ENCODE results near the gene HLA-A. TPM values are rescaled to one million over a fixed set of nuclear protein-coding genes. Genes with fewer than 3 reads are reported as not detected.

Gene HLA-A
- total and polyA plus RNA-seq, 2 experiments from 2014 or later: 170 to 203 TPM

DNA sequence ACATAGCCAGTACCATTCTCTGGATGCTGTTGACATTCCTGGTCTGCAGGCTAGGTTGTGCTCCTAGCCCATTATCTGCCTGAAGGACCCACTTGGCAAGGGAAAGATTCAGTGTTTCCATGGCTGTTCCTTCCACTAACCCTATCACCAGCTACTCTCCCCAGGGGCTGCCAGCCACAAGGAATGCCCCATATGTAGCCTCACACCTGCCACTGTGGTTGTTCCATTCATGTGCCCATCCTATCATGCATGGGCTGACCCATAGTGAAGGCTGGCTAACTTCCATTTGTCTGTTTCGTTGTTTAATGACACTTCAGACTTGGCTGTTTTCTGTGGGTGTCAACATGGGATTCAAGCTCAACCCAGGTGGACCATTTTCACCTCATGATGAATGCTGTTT, 25.6 kb upstream of the HLA-A start:
- Histone ChIP-seq H3K4me2 (no peak overlapping the region), H2AFZ (no peak overlapping the region), H3K27me3 (ENCODE audit: insufficient read depth) (no peaks in the 10 kb centered on the region), H3K4me1 (ENCODE audit: insufficient read depth) (no peaks in the 10 kb centered on the region), H3K9me2 (ENCODE audit: insufficient read depth) (no peaks in the 10 kb centered on the region), H3K27ac (ENCODE audit: low read depth) (no peak overlapping the region), H3K4me3 (no peak overlapping the region), H3K36me3 (ENCODE audit: insufficient read depth) (no peaks in the 10 kb centered on the region), H4K20me1 (replicated peaks; ENCODE audit: insufficient read depth) (no peaks in the 10 kb centered on the region), H3F3A (replicated peaks; ENCODE audit: low read depth) (no peaks in the 10 kb centered on the region), H3K79me2 (replicated peaks; ENCODE audit: insufficient read depth) (no peaks in the 10 kb centered on the region)
- DNase-seq (ENCODE audit: low spot score) (no peak), ATAC-seq (no peak)
- TF ChIP-seq ZNF114 (CRISPR knock-in tag; IDR thresholded peaks at IDR 0.05) (no peak), NANOG (IDR thresholded peaks at IDR 0.05; ENCODE audit: borderline replicate concordance) (no peak), JUNB (IDR thresholded peaks at IDR 0.05; ENCODE audit: unreplicated experiment) (no peak), ZNF331 (CRISPR knock-in tag; IDR thresholded peaks at IDR 0.05; ENCODE audit: low read depth) (no peak), STAT1 (IDR thresholded peaks at IDR 0.05; ENCODE audit: unreplicated experiment) (no peak), CREB1 (CRISPR knock-in tag; IDR thresholded peaks at IDR 0.05; ENCODE audit: low read depth) (no peak), EZH2phosphoT487 (IDR thresholded peaks at IDR 0.05; ENCODE audit: unreplicated experiment) (no peak), EZH2 (IDR thresholded peaks at IDR 0.05; ENCODE audit: low read depth, unreplicated experiment) (no peak), POLR2AphosphoS5 (IDR thresholded peaks at IDR 0.05; ENCODE audit: low read depth) (no peak)
- TF ChIP-seq, protein P1, sequence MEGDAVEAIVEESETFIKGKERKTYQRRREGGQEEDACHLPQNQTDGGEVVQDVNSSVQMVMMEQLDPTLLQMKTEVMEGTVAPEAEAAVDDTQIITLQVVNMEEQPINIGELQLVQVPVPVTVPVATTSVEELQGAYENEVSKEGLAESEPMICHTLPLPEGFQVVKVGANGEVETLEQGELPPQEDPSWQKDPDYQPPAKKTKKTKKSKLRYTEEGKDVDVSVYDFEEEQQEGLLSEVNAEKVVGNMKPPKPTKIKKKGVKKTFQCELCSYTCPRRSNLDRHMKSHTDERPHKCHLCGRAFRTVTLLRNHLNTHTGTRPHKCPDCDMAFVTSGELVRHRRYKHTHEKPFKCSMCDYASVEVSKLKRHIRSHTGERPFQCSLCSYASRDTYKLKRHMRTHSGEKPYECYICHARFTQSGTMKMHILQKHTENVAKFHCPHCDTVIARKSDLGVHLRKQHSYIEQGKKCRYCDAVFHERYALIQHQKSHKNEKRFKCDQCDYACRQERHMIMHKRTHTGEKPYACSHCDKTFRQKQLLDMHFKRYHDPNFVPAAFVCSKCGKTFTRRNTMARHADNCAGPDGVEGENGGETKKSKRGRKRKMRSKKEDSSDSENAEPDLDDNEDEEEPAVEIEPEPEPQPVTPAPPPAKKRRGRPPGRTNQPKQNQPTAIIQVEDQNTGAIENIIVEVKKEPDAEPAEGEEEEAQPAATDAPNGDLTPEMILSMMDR (conservative IDR thresholded peaks at IDR 0.05; ENCODE audit: low read depth in 2 of 2): no peak
- TF ChIP-seq, protein P2, sequence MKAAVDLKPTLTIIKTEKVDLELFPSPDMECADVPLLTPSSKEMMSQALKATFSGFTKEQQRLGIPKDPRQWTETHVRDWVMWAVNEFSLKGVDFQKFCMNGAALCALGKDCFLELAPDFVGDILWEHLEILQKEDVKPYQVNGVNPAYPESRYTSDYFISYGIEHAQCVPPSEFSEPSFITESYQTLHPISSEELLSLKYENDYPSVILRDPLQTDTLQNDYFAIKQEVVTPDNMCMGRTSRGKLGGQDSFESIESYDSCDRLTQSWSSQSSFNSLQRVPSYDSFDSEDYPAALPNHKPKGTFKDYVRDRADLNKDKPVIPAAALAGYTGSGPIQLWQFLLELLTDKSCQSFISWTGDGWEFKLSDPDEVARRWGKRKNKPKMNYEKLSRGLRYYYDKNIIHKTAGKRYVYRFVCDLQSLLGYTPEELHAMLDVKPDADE (IDR thresholded peaks at IDR 0.05): no peak
- TF ChIP-seq, protein P3, sequence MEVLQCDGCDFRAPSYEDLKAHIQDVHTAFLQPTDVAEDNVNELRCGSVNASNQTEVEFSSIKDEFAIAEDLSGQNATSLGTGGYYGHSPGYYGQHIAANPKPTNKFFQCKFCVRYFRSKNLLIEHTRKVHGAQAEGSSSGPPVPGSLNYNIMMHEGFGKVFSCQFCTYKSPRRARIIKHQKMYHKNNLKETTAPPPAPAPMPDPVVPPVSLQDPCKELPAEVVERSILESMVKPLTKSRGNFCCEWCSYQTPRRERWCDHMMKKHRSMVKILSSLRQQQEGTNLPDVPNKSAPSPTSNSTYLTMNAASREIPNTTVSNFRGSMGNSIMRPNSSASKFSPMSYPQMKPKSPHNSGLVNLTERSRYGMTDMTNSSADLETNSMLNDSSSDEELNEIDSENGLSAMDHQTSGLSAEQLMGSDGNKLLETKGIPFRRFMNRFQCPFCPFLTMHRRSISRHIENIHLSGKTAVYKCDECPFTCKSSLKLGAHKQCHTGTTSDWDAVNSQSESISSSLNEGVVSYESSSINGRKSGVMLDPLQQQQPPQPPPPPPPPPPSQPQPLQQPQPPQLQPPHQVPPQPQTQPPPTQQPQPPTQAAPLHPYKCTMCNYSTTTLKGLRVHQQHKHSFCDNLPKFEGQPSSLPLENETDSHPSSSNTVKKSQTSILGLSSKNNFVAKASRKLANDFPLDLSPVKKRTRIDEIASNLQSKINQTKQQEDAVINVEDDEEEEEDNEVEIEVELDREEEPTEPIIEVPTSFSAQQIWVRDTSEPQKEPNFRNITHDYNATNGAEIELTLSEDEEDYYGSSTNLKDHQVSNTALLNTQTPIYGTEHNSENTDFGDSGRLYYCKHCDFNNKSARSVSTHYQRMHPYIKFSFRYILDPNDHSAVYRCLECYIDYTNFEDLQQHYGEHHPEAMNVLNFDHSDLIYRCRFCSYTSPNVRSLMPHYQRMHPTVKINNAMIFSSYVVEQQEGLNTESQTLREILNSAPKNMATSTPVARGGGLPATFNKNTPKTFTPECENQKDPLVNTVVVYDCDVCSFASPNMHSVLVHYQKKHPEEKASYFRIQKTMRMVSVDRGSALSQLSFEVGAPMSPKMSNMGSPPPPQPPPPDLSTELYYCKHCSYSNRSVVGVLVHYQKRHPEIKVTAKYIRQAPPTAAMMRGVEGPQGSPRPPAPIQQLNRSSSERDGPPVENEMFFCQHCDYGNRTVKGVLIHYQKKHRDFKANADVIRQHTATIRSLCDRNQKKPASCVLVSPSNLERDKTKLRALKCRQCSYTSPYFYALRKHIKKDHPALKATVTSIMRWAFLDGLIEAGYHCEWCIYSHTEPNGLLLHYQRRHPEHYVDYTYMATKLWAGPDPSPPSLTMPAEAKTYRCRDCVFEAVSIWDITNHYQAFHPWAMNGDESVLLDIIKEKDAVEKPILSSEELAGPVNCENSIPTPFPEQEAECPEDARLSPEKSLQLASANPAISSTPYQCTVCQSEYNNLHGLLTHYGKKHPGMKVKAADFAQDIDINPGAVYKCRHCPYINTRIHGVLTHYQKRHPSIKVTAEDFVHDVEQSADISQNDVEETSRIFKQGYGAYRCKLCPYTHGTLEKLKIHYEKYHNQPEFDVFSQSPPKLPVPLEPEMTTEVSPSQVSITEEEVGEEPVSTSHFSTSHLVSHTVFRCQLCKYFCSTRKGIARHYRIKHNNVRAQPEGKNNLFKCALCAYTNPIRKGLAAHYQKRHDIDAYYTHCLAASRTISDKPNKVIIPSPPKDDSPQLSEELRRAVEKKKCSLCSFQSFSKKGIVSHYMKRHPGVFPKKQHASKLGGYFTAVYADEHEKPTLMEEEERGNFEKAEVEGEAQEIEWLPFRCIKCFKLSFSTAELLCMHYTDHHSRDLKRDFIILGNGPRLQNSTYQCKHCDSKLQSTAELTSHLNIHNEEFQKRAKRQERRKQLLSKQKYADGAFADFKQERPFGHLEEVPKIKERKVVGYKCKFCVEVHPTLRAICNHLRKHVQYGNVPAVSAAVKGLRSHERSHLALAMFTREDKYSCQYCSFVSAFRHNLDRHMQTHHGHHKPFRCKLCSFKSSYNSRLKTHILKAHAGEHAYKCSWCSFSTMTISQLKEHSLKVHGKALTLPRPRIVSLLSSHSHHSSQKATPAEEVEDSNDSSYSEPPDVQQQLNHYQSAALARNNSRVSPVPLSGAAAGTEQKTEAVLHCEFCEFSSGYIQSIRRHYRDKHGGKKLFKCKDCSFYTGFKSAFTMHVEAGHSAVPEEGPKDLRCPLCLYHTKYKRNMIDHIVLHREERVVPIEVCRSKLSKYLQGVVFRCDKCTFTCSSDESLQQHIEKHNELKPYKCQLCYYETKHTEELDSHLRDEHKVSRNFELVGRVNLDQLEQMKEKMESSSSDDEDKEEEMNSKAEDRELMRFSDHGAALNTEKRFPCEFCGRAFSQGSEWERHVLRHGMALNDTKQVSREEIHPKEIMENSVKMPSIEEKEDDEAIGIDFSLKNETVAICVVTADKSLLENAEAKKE (CRISPR knock-in tag; IDR thresholded peaks at IDR 0.05): no peak
- TF ChIP-seq, protein P4, sequence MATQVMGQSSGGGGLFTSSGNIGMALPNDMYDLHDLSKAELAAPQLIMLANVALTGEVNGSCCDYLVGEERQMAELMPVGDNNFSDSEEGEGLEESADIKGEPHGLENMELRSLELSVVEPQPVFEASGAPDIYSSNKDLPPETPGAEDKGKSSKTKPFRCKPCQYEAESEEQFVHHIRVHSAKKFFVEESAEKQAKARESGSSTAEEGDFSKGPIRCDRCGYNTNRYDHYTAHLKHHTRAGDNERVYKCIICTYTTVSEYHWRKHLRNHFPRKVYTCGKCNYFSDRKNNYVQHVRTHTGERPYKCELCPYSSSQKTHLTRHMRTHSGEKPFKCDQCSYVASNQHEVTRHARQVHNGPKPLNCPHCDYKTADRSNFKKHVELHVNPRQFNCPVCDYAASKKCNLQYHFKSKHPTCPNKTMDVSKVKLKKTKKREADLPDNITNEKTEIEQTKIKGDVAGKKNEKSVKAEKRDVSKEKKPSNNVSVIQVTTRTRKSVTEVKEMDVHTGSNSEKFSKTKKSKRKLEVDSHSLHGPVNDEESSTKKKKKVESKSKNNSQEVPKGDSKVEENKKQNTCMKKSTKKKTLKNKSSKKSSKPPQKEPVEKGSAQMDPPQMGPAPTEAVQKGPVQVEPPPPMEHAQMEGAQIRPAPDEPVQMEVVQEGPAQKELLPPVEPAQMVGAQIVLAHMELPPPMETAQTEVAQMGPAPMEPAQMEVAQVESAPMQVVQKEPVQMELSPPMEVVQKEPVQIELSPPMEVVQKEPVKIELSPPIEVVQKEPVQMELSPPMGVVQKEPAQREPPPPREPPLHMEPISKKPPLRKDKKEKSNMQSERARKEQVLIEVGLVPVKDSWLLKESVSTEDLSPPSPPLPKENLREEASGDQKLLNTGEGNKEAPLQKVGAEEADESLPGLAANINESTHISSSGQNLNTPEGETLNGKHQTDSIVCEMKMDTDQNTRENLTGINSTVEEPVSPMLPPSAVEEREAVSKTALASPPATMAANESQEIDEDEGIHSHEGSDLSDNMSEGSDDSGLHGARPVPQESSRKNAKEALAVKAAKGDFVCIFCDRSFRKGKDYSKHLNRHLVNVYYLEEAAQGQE (IDR thresholded peaks at IDR 0.05; ENCODE audit: unreplicated experiment): no peak
- H3K36me3 Mint-ChIP-seq (ENCODE audit: low read depth): no peaks in the 10 kb centered on the region; the same call in 2 of the 3 replicates
- peaks cover 1% of the 10 kb centered on the region for H3K27me3 Mint-ChIP-seq (ENCODE audit: insufficient read depth, low read depth, poor library complexity)
- no peak overlapping the region for H3K27ac Mint-ChIP-seq
- H3K9me3 Mint-ChIP-seq: no peaks in the 10 kb centered on the region
- H3K4me3 Mint-ChIP-seq: no peak overlapping the region
- H3K4me1 Mint-ChIP-seq: no peaks in the 10 kb centered on the region
